ENCODE results near the gene CEP55. TPM values are rescaled to one million over a fixed set of nuclear protein-coding genes. Genes with fewer than 3 reads are reported as not detected.

The CEP55 gene
- total and polyA plus RNA-seq, 2 of the 8 experiments (the other 6 are each of a cell fraction or from before 2014, with no cell fraction given): 7.0 to 19.6 TPM

GRCh38 chr10:93476756-93477155 lies 19.7 kb upstream of the CEP55 start:
- H2BK120ac ChIP-seq (replicated peaks; ENCODE audit: low read depth, low read length): no peak overlapping the region
- ChIA-PET POLR2A (ENCODE audit: partially characterized antibody) (no interaction called here), CTCF (ENCODE audit: partially characterized antibody) (interaction anchor here (16.5 kb wide), 1 partner anchor 99 kb away, joined by 513 read pairs; no protein-coding TSS in a partner anchor)
- H3K4me3 ChIP-seq (ENCODE audit: extremely low read depth in 1 of 4, insufficient read depth in 2 of 4, low read depth in 3 of 4, low read length in 4 of 4): no peak overlapping the region
- no peak overlapping the region for H4K8ac ChIP-seq (ENCODE audit: extremely low read depth, insufficient read depth, low read length)
- H2BK15ac ChIP-seq (ENCODE audit: low read length): no peak overlapping the region
- H2BK5ac ChIP-seq (ENCODE audit: low read depth, low read length): no peak overlapping the region
- H3K27ac ChIP-seq (ENCODE audit: low read depth, low read length): no peak overlapping the region
- WGBS, 2 experiments (ENCODE audit: extremely low coverage in 1 of 2, insufficient coverage in 1 of 2, insufficient read length in 1 of 2, insufficient replicate concordance in 2 of 2, low coverage in 1 of 2, low lambda C conversion rate in 2 of 2, missing lambda C conversion rate in 1 of 2): 95% methylated on average over 2 of the region's 2 CpGs; no CpG with 5 or more reads in 1 of the 2 experiments
- H3K27me3 ChIP-seq (replicated peaks in 1 of 4; ENCODE audit: control insufficient read depth in 3 of 4, extremely low read depth in 1 of 4, insufficient read depth in 3 of 4, low read length in 3 of 4): peaks cover 0 to 5% (median 0%) of the 10 kb centered on the region in 4 experiments; a peak in 3 of 7 replicates
- no peaks in the 10 kb centered on the region for H3K79me2 ChIP-seq (ENCODE audit: control insufficient read depth in 1 of 2, insufficient read depth in 2 of 2, low read length in 2 of 2)
- no peak overlapping the region for H2AK5ac ChIP-seq (ENCODE audit: low read depth, low read length)
- H3K79me1 ChIP-seq (ENCODE audit: low read depth, low read length): no peaks in the 10 kb centered on the region
- no peak for FAIRE-seq
- no peak overlapping the region for H2BK12ac ChIP-seq (ENCODE audit: low read depth, low read length)
- H3K23me2 ChIP-seq (ENCODE audit: low read depth, low read length): no peaks in the 10 kb centered on the region
- no peak overlapping the region for H3K4ac ChIP-seq (replicated peaks; ENCODE audit: insufficient read length, low read depth, low read length)
- no peak overlapping the region for H4K5ac ChIP-seq (ENCODE audit: insufficient read length, low read depth, low read length)
- H4K91ac ChIP-seq (replicated peaks; ENCODE audit: insufficient read length, low read length): no peak overlapping the region
- H2AFZ ChIP-seq (ENCODE audit: low read length): no peak overlapping the region
- H3K9me3 ChIP-seq (ENCODE audit: insufficient read depth in 2 of 2, low read depth in 1 of 2, low read length in 1 of 2): no peaks in the 10 kb centered on the region
- H3K4me1 ChIP-seq (replicated peaks in 1 of 4; ENCODE audit: control insufficient read depth in 3 of 4, insufficient read depth in 4 of 4, low read length in 3 of 4): peaks cover 0 to 4% (median 0%) of the 10 kb centered on the region in 4 experiments; a peak in 2 of 7 replicates
- no peak for DNase-seq (ENCODE audit: low read depth in 1 of 2, low spot score in 2 of 2)
- no peak overlapping the region for H3K14ac ChIP-seq (ENCODE audit: insufficient read length)
- no peaks in the 10 kb centered on the region for H4K20me1 ChIP-seq (replicated peaks in 1 of 2; ENCODE audit: control insufficient read depth in 1 of 2, insufficient read depth in 2 of 2, low read length in 2 of 2)
- no peaks in the 10 kb centered on the region for H3K36me3 ChIP-seq (ENCODE audit: control insufficient read depth in 2 of 4, insufficient read depth in 4 of 4, low read length in 3 of 4)
- no peak overlapping the region for H2BK20ac ChIP-seq (ENCODE audit: low read length)
- H3K9ac ChIP-seq (replicated peaks in 1 of 4; ENCODE audit: extremely low read depth in 1 of 4, low read depth in 3 of 4, low read length in 3 of 4): no peak overlapping the region
- no peak overlapping the region for H3K56ac ChIP-seq (replicated peaks; ENCODE audit: insufficient read length, low read depth, low read length)
- no peak overlapping the region for H3K23ac ChIP-seq (ENCODE audit: insufficient read length)
- H3K4me2 ChIP-seq (ENCODE audit: insufficient read depth in 1 of 2, low read depth in 2 of 2, low read length in 2 of 2): no peak overlapping the region
- H3K18ac ChIP-seq (ENCODE audit: extremely low read depth, low read length): no peak overlapping the region
- TF ChIP-seq CBX8 (IDR thresholded peaks at IDR 0.05; ENCODE audit: borderline replicate concordance, low read depth, low read length) (no peak), CTCF (IDR thresholded peaks at IDR 0.05; ENCODE audit: control extremely low read depth in 1 of 3, insufficient read depth in 1 of 3, low read depth in 1 of 3, low read length in 3 of 3) (no peak), SIRT6 (IDR thresholded peaks at IDR 0.05; ENCODE audit: low read length) (no peak), CHD1 (IDR thresholded peaks at IDR 0.05; ENCODE audit: low read depth, low read length) (no peak), SP1 (IDR thresholded peaks at IDR 0.05; ENCODE audit: low read depth, low read length) (no peak), SAP30 (IDR thresholded peaks at IDR 0.05; ENCODE audit: insufficient read depth, insufficient replicate concordance, low read length) (no peak), ATF3 (IDR thresholded peaks at IDR 0.05; ENCODE audit: insufficient read depth, low read depth, low read length) (no peak), JUND (IDR thresholded peaks at IDR 0.05; ENCODE audit: low read length) (no peak), TBP (IDR thresholded peaks at IDR 0.05; ENCODE audit: low read depth, low read length) (no peak), SUZ12 (IDR thresholded peaks at IDR 0.05; ENCODE audit: low read length) (no peak), POLR2A (IDR thresholded peaks at IDR 0.05; ENCODE audit: control extremely low read depth in 1 of 2, low read depth in 2 of 2, low read length in 2 of 2) (no peak)

Measured in H1 (cell line).